Pancreas (tissue), 10 donors: Measurements from ENCODE around the gene CFAP91. TPM values are rescaled to one million over a fixed set of nuclear protein-coding genes. Genes with fewer than 3 reads are reported as not detected.

Experiments used
- ATAC-seq, 4 donors: fragments of 200-7000 bp; cut with Tn5 transposase; one replicate each; pipeline versions ENCODE4 v1.8.0 to v1.9.1; 2020; ENCODE audit warnings: mild to moderate bottlenecking in 4 of 4, moderate library complexity in 4 of 4
- DNase-seq, 6 donors: peaks; one replicate each; pipeline ENCODE4 v3.0.0-alpha.2; 2020
- FAIRE-seq: peaks from 2 replicates; lab custom pipeline; 2012; peaks lifted over from hg19 to GRCh38; lab: Jason Lieb, UNC
- H3K27ac ChIP-seq, 4 donors: fragments of 200-600 bp; sonication (generic); 1 replicate in 3 of 4; 2 replicates in 1 of 4; pipeline versions ENCODE4 v1.5.0 to v1.8.0; 2020
- H3K27me3 ChIP-seq, 4 donors: fragments of 200-600 bp; one replicate each; pipeline ENCODE4 v1.8.0; 2021
- H3K36me3 ChIP-seq, 3 donors: fragments of 200-600 bp; sonication (generic) in 1 of 3; one replicate each; pipeline versions ENCODE4 v1.5.0 to v1.8.0; 2020 to 2021
- H3K4me1 ChIP-seq, 3 donors: fragments of 200-600 bp; one replicate each; pipeline ENCODE4 v1.8.0; 2021
- H3K4me3 ChIP-seq, 4 donors: fragments of 200-600 bp; sonication (generic) in 2 of 4; one replicate each; pipeline versions ENCODE4 v1.5.0 to v1.8.0; 2020 to 2021
- H3K9me3 ChIP-seq, 4 donors: fragments of 200-600 bp; one replicate each; pipeline ENCODE4 v1.8.0; 2021
- WGBS, 2 donors: extraction: QIAGEN DNeasy Blood & Tissue Kit; methylation state at CpG; one replicate each; pipeline ENCODE4 v1.1.7; 2013; 5-methylcytosine and 5-hydroxymethylcytosine counted together
- intact Hi-C, 3 donors: fragments of 100-400 bp; cut with DNase I; formaldehyde crosslinking; loops; one replicate each; pipeline versions ENCODE4 v1.11.1 to v1.14.2; 2022
- polyA plus RNA-seq, 2 donors: library from polyadenylated mRNA; stranded (reverse); fragments of 200-250 nt; gene quantifications; one replicate each; pipeline ENCODE4 v1.2.3, GENCODE V29; 2013
- total RNA-seq, 6 donors: library from RNA; stranded (reverse); fragmentation: NEBNext Ultra II Directional in 4 of 6; extraction: Animal tissue kit (Norgen Biotek cat#: 25700) in 4 of 6; gene quantifications; one replicate each; pipeline versions ENCODE4 v1.2.1 to v1.2.4, GENCODE V29; 2021 to 2023
- TF ChIP-seq, protein P1 (sequence below), 4 donors: fragments of 200-600 bp; sonication (generic) in 3 of 4; IDR thresholded peaks; one replicate each; pipeline versions ENCODE4 v1.5.0 to v1.8.0; 2021; ENCODE audit warnings: antibody characterized with exemption in 4 of 4
- donor health status: healthy with polysubstance abuse.
- donor health status: DM: no; HTN: no; CAD: no; lungs with moderate emphysema.
- donor health status: DM: no; HTN: no; CAD: no.
- donor health status: control.
- donor health status: control.
- donor health status: Bipolar disorder and iron deficiency.
- donor health status: DM: yes; HTN: yes; CAD: no.
- donor health status: DM: no; HTN: no; CAD: no.
- donor health status: DM: no; HTN: no; CAD: no.
- donor health status: DM: yes; HTN: yes; CAD: no.

CFAP91 gene
- total and polyA plus RNA-seq, 8 donors, result 8.6 to 20.9 (median 13.3) TPM

DNA sequence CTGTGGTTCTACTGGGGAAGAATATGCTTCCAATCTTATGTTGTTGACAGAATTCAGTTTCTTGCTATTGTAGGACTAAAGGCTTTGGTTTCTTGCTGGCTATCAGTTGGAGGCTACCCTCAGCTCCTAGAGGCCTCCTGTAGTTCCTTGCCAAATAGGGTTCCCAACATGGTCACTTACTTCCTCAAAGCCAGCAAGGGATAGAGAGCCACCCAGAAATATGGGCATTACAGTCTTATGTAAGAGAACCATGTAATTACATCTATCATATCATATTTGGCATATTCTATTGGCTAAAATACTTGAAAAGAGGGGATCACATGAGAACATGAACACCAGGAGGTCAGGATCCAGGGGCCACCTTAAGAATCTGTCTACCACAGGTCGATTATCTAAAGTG lies 19.4 kb upstream of the CFAP91 start:
- no peak overlapping the region for H3K27ac ChIP-seq
- H3K27me3 ChIP-seq, result no peaks in the 10 kb centered on the region
- no peak for ATAC-seq
- no peaks in the 10 kb centered on the region for H3K9me3 ChIP-seq
- no peak for DNase-seq
- FAIRE-seq, result no peak
- no peaks in the 10 kb centered on the region for H3K36me3 ChIP-seq
- no peaks in the 10 kb centered on the region for H3K4me1 ChIP-seq
- no peak overlapping the region for H3K4me3 ChIP-seq
- 3 to 12% methylated on average over 1 of the region's 1 CpG for WGBS, 2 donors
- TF ChIP-seq, protein P1, sequence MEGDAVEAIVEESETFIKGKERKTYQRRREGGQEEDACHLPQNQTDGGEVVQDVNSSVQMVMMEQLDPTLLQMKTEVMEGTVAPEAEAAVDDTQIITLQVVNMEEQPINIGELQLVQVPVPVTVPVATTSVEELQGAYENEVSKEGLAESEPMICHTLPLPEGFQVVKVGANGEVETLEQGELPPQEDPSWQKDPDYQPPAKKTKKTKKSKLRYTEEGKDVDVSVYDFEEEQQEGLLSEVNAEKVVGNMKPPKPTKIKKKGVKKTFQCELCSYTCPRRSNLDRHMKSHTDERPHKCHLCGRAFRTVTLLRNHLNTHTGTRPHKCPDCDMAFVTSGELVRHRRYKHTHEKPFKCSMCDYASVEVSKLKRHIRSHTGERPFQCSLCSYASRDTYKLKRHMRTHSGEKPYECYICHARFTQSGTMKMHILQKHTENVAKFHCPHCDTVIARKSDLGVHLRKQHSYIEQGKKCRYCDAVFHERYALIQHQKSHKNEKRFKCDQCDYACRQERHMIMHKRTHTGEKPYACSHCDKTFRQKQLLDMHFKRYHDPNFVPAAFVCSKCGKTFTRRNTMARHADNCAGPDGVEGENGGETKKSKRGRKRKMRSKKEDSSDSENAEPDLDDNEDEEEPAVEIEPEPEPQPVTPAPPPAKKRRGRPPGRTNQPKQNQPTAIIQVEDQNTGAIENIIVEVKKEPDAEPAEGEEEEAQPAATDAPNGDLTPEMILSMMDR (IDR thresholded peaks at IDR 0.05), result no peak
- intact Hi-C loops, result no loop called here

DNA sequence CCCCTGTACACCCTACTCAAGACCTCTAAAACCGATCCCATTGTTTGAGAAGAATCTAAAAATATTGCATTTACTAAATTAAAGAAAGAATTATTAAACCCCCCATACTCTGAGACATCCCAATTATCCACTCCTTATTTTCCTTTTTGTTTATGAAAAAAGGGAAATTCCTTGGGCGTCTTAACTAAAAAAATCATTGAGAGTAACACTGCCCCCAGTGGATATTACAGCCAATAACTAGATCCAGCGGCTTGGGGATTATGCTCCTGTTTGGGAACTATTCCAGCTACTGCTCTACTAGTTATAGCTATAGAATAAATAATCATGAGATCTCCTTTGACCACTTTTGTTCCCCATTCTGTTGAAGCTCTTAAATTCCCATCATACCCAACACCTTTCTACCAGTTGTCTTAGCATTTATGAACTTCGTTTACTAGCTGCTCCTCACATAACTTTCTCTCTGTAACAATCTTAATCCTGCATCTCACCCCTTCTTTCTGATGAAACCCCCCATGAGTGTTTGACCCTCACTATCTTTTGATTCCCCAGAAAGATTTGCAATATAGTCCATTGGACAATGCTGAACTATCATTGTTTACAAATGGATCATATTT lies 12.7 kb upstream of the CFAP91 start:
- no peak for DNase-seq

DNA sequence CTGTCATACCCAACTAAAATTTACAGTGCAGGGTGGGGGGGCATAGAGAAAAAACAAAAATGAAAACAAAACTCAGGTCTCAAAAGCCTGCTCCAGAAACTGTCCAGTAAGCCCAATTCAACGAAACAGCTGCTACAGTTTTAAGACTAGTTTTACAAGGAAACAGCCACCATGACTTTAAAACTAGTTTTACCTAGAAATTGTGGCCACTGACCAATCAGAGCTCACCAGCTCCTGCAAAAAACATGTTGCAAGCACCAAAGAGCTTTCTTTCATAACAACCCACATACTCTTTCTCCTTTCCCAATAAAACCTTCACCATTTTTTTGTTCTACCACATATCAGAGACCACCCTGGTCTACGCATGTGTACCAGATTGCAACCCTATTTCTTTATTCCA lies 7.3 kb upstream of the CFAP91 start:
- Histone ChIP-seq H3K27ac (no peak overlapping the region), H3K4me1 (no peaks in the 10 kb centered on the region), H3K36me3 (no peaks in the 10 kb centered on the region), H3K9me3 (no peaks in the 10 kb centered on the region), H3K4me3 (no peak overlapping the region), H3K27me3 (no peaks in the 10 kb centered on the region)
- ATAC-seq (no peak), FAIRE-seq (no peak), DNase-seq (no peak)
- intact Hi-C loops, result no loop called here
- TF ChIP-seq, protein P1 (IDR thresholded peaks at IDR 0.05), result no peak
- WGBS, 2 donors, result 86 to 98% methylated on average over 2 of the region's 2 CpGs

More for the DNA sequence above, 12.7 kb upstream of the CFAP91 start:
- Histone ChIP-seq H3K27me3 (no peaks in the 10 kb centered on the region), H3K36me3 (no peaks in the 10 kb centered on the region), H3K4me1 (no peaks in the 10 kb centered on the region), H3K9me3 (no peaks in the 10 kb centered on the region), H3K4me3 (no peak overlapping the region), H3K27ac (no peak overlapping the region)
- ATAC-seq (peak in 3 of 4 donors; percentile 63 to 80 (median 75)), FAIRE-seq (no peak)
- intact Hi-C loops, result no loop called here
- 43 to 50% methylated on average over 4 of the region's 4 CpGs for WGBS, 2 donors
- TF ChIP-seq, protein P1 (IDR thresholded peaks at IDR 0.05), result peak; percentile 23 to 51 (median 42)

DNA sequence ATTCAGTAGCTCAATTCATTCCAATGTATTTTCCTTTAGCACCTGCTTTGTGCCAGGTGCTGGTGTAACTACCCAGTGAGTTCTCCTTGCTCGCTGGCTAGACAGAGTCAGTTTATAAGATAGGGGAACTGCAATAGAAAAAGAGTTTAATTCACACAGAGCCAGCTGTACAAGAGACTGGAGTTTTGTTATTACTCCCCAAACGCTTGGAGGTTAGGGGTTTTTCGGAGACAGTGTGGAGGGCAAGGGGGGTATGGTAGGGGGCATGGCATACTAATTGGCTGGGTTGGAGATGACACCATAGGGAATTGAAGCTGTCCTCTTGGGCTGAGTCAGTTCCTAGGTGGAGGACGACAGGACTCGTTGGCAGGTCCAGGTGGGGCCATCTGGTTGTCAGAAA lies 5.4 kb upstream of the CFAP91 start:
- no peak for FAIRE-seq
- H3K9me3 ChIP-seq, result no peaks in the 10 kb centered on the region
- no peak for ATAC-seq
- no peaks in the 10 kb centered on the region for H3K36me3 ChIP-seq
- WGBS, 2 donors, result 82 to 89% methylated on average over 5 of the region's 5 CpGs
- H3K4me1 ChIP-seq, result no peaks in the 10 kb centered on the region
- H3K27me3 ChIP-seq, result no peaks in the 10 kb centered on the region
- no peak overlapping the region for H3K4me3 ChIP-seq
- H3K27ac ChIP-seq, result no peak overlapping the region
- intact Hi-C loops, result no loop called here
- TF ChIP-seq, protein P1 (IDR thresholded peaks at IDR 0.05), result no peak
- DNase-seq, result no peak

DNA sequence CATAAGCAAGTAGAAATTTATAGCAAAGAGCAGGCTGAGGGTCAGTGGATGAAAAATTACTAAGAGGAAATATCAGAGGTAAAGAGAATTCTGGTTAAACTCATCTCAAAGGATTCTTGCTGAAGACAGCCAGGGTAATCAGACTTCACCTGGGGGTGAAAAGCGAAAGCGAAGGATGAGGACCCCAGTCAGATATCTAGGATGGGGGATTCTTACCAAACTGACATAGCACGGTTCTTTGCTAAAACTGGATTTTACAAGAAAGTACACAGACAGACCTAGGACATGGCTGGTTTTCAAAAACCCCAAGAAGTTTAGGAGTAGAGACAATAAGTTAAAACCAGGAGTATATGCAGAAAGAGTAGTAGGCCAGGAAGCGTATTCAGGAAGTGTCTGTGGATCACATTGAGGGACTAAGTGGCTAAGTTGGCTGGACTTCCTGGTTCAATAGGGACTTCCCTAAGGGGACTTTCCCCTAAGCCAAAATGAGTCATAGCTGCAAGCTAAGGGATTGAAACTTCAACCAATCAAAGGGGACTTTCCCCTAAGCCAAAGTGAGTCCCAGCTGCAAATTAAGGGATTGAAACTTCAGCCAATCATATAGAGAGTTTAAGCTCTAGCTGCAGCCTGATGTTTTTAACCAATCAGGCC lies 2.4 kb upstream of the CFAP91 start:
- FAIRE-seq (no peak), DNase-seq (peak in 1 of 6 donors; percentile 28)
- 86 to 92% methylated on average over 4 of the region's 4 CpGs for WGBS, 2 donors

More for the DNA sequence above, 2.4 kb upstream of the CFAP91 start:
- intact Hi-C loops, result no loop called here
- Histone ChIP-seq H3K27me3 (no peaks in the 10 kb centered on the region), H3K9me3 (no peaks in the 10 kb centered on the region), H3K27ac (peak overlapping the region in 2 of 4 donors; percentile 25 to 56), H3K36me3 (no peaks in the 10 kb centered on the region), H3K4me3 (no peak overlapping the region), H3K4me1 (peaks cover 0 to 6% (median 0%) of the 10 kb centered on the region in 3 donors)
- TF ChIP-seq, protein P1 (IDR thresholded peaks at IDR 0.05), result no peak
- ATAC-seq, result peak in 1 of 4 donors; percentile 13
